SW 1271 (cell line): ENCODE results near the gene PRR11.
A peak's percentile ranks its signal among the peaks of the same experiment; 100 is the strongest.
"Not testable (repeated sequence)": the region's sequence is repeated elsewhere in the genome, so short reads cannot be mapped to it uniquely, and the experiment has no call there.

Source experiments
- DNase-seq, 2 experiments: peaks; one replicate each; lab custom pipeline; 2025; lab: John Stamatoyannopoulos, UW

The PRR11 gene

GRCh38 chr17:59152925-59153324, 2.6 kb upstream of the PRR11 start:
- no peak for DNase-seq

GRCh38 chr17:59154292-59154720, 1.2 kb upstream of the PRR11 start:
- peak; percentile 37 to 81 for DNase-seq

GRCh38 chr17:59154721-59155438, 666 bp upstream of the PRR11 start, which contains the start of gene SKA2:
TSS of gene SKA2 (minus strand) at chr17:59155186. CDS start at chr17:59155163, 23 bp downstream.
- DNase-seq, result peak; percentile 100

GRCh38 chr17:59160157-59161025, 4.8 kb downstream of the PRR11 start:
- DNase-seq, result peak in 1 of 2 experiments; percentile 18

- no peak for DNase-seq
Observed at GRCh38 chr17:59161477-59161876, 5.9 kb downstream of the PRR11 start.

GRCh38 chr17:59165933-59166342, 10.4 kb downstream of the PRR11 start:
- peak; percentile 29 to 44 for DNase-seq

- DNase-seq, result peak; percentile 20 to 54
Observed at GRCh38 chr17:59167571-59168001, 12.0 kb downstream of the PRR11 start.

- DNase-seq, result no peak
Observed at GRCh38 chr17:59172436-59173004, 17.0 kb downstream of the PRR11 start.

- no peak for DNase-seq
Observed at GRCh38 chr17:59174671-59175070, 19.1 kb downstream of the PRR11 start.

GRCh38 chr17:59175076-59175475, 19.5 kb downstream of the PRR11 start:
- no peak for DNase-seq

GRCh38 chr17:59178266-59178985, 22.9 kb downstream of the PRR11 start:
- no peak for DNase-seq

- DNase-seq, result not testable (repeated sequence)
Observed at GRCh38 chr17:59179601-59180000, 24.1 kb downstream of the PRR11 start.

- DNase-seq, result no peak
Observed at GRCh38 chr17:59180626-59181025, 25.1 kb downstream of the PRR11 start.

- DNase-seq, result no peak
Observed at GRCh38 chr17:59181481-59181880, 25.9 kb downstream of the PRR11 start.

GRCh38 chr17:59185997-59186396, 30.5 kb downstream of the PRR11 start:
- no peak for DNase-seq

GRCh38 chr17:59186850-59187249, 31.3 kb downstream of the PRR11 start:
- DNase-seq, result no peak

- DNase-seq, result no peak
Observed at GRCh38 chr17:59190806-59191205, 35.3 kb downstream of the PRR11 start.

- DNase-seq, result no peak
Observed at GRCh38 chr17:59193336-59193862, 37.9 kb downstream of the PRR11 start.

GRCh38 chr17:59199398-59199797, 43.9 kb downstream of the PRR11 start:
- no peak for DNase-seq

- DNase-seq, result no peak
Observed at GRCh38 chr17:59202320-59202719, 46.8 kb downstream of the PRR11 start.

- no peak for DNase-seq
Observed at GRCh38 chr17:59219370-59219769, 63.8 kb downstream of the PRR11 start.

- peak in 1 of 2 experiments; percentile 44 for DNase-seq
Observed at GRCh38 chr17:59219992-59220327, 64.4 kb downstream of the PRR11 start.
